ENCODE data around the gene VWF.

Gene VWF

GRCh38 chr12:6082613-6083012, 41.9 kb downstream of the VWF start:
- no peak overlapping the region for H3K4me3 ChIP-seq (ENCODE audit: low read depth, low read length)
- TF ChIP-seq CTCF (IDR thresholded peaks at IDR 0.05; ENCODE audit: low read depth, low read length, missing control alignments): no peak
- DNase-seq (ENCODE audit: low read depth): no peak
- in situ Hi-C loops (cut with HindIII; ENCODE audit: low sequenced_read_pairs): loop anchor here (5.0 kb wide), 1 partner anchor 40 kb away; the partner anchor contains the start of gene VWF

- no peak for DNase-seq (ENCODE audit: low read depth)
- H3K4me3 ChIP-seq (ENCODE audit: low read depth, low read length): no peak overlapping the region
- in situ Hi-C loops (cut with HindIII; ENCODE audit: low sequenced_read_pairs): loop anchor here (5.0 kb wide), 1 partner anchor 42 kb away; the partner anchor contains the start of gene VWF
- no peak for TF ChIP-seq CTCF (IDR thresholded peaks at IDR 0.05; ENCODE audit: low read depth, low read length, missing control alignments)
Measured at GRCh38 chr12:6080149-6081045, 44.1 kb downstream of the VWF start.

- in situ Hi-C loops (cut with HindIII; ENCODE audit: low sequenced_read_pairs): no loop called here
- peak; percentile 6 for TF ChIP-seq CTCF (IDR thresholded peaks at IDR 0.05; ENCODE audit: low read depth, low read length, missing control alignments)
- H3K4me3 ChIP-seq (ENCODE audit: low read depth, low read length): no peak overlapping the region
- DNase-seq (ENCODE audit: low read depth): peak; percentile 57
Measured at GRCh38 chr12:6078398-6079096, 45.9 kb downstream of the VWF start.

GRCh38 chr12:6077692-6078083, 46.8 kb downstream of the VWF start:
- H3K4me3 ChIP-seq (ENCODE audit: low read depth, low read length): no peak overlapping the region
- no peak for DNase-seq (ENCODE audit: low read depth)
- TF ChIP-seq CTCF (IDR thresholded peaks at IDR 0.05; ENCODE audit: low read depth, low read length, missing control alignments): no peak
- in situ Hi-C loops (cut with HindIII; ENCODE audit: low sequenced_read_pairs): no loop called here

GRCh38 chr12:6076776-6077691, 47.4 kb downstream of the VWF start:
- H3K4me3 ChIP-seq (ENCODE audit: low read depth, low read length): no peak overlapping the region
- DNase-seq (ENCODE audit: low read depth): no peak
- in situ Hi-C loops (cut with HindIII; ENCODE audit: low sequenced_read_pairs): no loop called here
- TF ChIP-seq CTCF (IDR thresholded peaks at IDR 0.05; ENCODE audit: low read depth, low read length, missing control alignments): no peak

- in situ Hi-C loops (cut with HindIII; ENCODE audit: low sequenced_read_pairs): no loop called here
- DNase-seq (ENCODE audit: low read depth): no peak
Measured at GRCh38 chr12:6076346-6076745, 48.1 kb downstream of the VWF start.

More at GRCh38 chr12:6076346-6076745, 48.1 kb downstream of the VWF start:
- H3K4me3 ChIP-seq (ENCODE audit: low read depth, low read length): no peak overlapping the region
- TF ChIP-seq CTCF (IDR thresholded peaks at IDR 0.05; ENCODE audit: low read depth, low read length, missing control alignments): no peak

All from astrocyte of the cerebellum (primary cell).